LNCaP clone FGC (cell line): ENCODE data around the gene ZNF322.
A peak's percentile ranks its signal among the peaks of the same experiment; 100 is the strongest.
"Not testable (repeated sequence)": the region's sequence is repeated elsewhere in the genome, so short reads cannot be mapped to it uniquely, and the experiment has no call there.

ENCODE experiments used
- DNase-seq: peaks from one replicate; pipeline ENCODE4 v3.0.0-alpha.2; 2011; ENCODE audit warnings: low read depth
- H3K4me3 ChIP-seq: 2 replicates; pipeline ENCODE4 v1.5.1; 2011; ENCODE audit warnings: mild to moderate bottlenecking, low read depth, low read length, control low read depth
- TF ChIP-seq, protein P1 (sequence below): IDR thresholded peaks from 2 replicates; pipeline ENCODE4 v1.5.1; 2012; ENCODE audit warnings: mild to moderate bottlenecking; ENCODE audit not compliant: control insufficient read depth, insufficient read depth; ENCODE audit errors: extremely low read depth

ZNF322 gene, protein sequence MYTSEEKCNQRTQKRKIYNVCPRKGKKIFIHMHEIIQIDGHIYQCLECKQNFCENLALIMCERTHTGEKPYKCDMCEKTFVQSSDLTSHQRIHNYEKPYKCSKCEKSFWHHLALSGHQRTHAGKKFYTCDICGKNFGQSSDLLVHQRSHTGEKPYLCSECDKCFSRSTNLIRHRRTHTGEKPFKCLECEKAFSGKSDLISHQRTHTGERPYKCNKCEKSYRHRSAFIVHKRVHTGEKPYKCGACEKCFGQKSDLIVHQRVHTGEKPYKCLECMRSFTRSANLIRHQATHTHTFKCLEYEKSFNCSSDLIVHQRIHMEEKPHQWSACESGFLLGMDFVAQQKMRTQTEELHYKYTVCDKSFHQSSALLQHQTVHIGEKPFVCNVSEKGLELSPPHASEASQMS

DNA sequence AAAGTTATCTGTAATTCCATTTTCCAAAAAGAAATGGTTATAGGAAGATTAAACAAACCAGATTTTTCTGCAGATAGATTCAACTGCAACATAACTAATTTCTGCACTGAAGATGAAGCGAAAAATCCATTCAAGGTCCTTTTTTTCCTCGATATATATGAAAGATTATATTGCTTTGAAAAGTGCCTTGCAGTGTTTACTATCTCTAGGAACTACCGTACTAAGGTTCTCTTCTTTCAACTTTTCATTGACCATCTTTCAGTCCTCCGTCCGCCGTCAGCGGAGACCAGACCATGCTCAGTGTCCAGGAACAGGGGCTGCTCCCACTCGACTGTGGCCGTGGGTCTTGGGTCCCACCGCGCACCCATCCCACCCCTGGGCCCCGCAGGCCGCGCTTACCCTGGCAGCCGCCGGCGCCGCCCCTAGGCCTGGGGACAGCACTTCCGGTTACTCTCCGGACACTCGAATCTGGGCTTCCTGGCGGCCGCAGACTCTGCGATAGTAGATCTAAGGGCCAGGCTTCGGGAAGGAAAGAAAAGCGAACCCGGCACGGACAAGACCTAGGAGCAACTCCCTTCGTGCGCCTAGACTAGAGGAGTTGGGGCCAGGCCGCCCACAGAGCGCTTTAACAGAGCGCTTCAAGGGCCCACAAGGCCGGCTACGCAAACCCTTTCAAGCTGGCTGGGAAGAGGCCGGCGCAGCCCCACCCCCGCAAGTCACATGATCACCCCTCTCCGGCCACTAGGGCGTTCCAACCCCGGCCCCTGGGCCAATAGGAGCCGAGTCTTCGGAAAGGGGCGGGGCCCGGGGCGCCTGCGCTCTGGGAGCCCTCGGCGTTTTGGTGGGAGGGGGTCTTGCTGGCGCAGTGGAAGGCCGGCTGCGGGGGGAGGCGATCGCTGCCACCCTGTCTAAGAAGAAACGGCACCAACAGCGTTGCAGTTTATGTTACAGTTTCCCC lies at the start of gene ZNF322:
TSS of gene ZNF322 (minus strand) at position 705 of the 958 bp plus-strand sequence. CDS start 21,193 bp downstream, outside the sequence.
- peak; percentile 69 for DNase-seq
- H3K4me3 ChIP-seq, result peak within 1 kb of the TSS; percentile 88
- TF ChIP-seq, protein P1, sequence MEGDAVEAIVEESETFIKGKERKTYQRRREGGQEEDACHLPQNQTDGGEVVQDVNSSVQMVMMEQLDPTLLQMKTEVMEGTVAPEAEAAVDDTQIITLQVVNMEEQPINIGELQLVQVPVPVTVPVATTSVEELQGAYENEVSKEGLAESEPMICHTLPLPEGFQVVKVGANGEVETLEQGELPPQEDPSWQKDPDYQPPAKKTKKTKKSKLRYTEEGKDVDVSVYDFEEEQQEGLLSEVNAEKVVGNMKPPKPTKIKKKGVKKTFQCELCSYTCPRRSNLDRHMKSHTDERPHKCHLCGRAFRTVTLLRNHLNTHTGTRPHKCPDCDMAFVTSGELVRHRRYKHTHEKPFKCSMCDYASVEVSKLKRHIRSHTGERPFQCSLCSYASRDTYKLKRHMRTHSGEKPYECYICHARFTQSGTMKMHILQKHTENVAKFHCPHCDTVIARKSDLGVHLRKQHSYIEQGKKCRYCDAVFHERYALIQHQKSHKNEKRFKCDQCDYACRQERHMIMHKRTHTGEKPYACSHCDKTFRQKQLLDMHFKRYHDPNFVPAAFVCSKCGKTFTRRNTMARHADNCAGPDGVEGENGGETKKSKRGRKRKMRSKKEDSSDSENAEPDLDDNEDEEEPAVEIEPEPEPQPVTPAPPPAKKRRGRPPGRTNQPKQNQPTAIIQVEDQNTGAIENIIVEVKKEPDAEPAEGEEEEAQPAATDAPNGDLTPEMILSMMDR, result no peak

DNA sequence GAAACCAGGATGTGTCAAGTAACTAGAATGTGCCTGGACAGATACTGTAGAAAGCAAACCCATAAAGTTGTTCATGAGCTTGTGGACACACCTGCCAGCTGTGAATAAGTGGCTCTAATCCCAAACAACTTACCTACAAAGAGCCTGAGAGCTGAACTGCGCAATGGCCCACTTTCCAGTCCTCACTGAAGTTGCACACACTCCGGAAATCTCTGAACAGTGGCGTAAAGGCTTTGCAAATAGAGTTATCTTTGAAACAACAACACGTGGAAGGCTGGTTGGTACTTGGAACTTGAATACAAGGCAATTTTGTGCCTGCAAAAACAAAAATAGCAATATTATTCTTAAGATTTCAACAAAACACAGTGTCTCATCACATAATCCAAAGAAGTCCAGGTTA lies 46.2 kb upstream of the ZNF322 start:
- DNase-seq, H3K4me3 ChIP-seq: not testable (repeated sequence)

DNA sequence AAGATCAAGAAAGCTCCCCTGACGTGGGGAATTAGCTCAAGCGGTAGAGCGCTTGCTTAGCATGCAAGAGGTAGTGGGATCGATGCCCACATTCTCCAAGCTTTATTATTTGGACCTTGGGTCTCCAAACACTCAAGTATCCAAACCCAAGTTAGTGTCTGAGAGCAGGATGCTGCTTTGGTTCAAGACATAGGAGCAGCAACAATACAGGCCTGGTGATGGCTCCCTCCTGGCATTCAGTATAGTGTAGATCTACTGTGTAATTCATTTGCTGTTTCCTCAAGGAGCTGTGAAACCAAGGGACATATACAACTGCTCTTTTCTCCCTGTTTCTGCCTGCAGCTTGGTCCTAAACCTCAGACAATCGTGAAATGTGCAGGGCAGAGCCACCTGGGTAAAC lies 45.8 kb upstream of the ZNF322 start:
- H3K4me3 ChIP-seq, DNase-seq: not testable (repeated sequence)

DNA sequence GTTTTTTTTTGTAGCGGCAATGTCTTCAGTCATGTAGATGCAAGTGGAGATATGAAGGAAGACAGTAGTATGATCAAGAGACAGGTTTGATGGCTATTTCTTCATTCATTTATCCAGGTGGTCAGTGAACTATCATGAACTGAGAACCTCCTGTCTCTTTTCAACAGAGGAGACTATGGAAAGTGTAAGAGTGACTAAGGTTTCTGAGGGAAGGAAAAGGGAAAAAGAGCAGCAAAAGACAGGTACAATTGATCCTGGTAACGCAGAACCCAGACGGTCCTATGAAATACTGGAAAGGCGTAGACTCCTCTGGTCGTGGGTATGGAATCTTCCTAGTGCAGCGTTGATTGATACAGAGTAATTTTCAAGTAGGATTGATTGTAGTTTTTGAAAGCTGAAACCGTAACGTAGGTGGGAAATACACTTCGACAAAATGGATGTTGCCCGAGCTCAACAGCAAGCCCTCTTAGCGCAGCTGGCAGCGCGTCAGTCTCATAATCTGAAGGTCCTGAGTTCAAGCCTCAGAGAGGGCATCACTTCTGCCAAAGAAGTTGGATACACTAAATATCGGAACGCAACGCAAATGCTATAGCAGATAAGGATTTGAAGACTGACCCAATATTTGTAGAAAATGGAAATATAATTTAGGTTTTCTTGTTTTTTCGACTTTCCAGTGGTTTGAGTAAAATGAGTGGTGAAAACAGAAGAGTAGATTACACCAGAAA lies 41.6 kb upstream of the ZNF322 start:
- not testable (repeated sequence) for H3K4me3 ChIP-seq, DNase-seq

DNA sequence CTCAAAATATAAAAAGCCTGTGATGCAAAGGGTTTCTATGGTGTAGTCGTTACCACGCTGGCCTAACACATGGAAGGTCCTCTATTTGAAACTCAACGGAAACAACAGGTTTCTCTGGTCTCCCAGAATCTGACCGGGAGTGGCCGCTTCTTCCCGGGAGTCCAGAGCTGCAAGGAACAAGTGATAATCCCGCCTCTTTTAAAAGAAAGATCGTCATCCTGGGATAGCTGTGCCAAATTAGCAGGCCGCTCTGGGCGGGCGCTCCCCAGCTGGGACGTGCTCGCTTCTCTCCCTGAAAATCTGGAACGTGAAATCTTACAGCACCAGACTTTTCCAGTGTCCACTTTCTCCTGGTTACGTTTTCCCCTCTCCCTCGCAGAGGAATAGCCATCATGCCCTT lies 38.0 kb upstream of the ZNF322 start:
- DNase-seq, H3K4me3 ChIP-seq: not testable (repeated sequence)

DNA sequence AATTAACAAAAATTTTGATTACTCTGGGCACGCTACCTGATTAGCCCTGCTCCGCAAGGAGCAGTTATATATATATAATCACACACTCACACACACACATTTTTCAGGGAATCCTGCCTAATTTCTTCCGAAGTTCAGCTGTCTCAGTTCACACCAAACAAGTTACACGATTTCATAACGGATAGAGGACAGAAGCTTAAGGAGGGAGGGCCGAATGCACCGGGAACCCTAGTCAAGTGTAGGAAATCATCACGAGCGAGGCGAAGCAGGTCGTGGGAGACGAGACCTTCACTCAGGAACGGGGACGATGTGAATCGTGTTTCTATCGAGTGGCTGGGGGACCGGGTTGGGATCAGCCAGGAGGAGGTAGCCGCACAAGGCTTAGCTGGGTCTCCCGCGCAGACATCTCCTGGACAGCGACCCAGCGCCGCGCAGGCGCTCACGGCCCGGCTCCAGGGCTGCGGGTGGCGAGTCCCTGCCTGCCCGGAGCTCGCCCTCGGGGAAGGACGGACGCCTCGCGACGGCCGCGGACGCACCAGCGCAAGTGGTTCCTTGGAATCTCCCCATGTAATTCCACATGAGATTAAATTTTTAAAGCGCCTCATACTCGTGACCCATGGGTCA lies 29.9 kb upstream of the ZNF322 start:
- not testable (repeated sequence) for DNase-seq, H3K4me3 ChIP-seq

DNA sequence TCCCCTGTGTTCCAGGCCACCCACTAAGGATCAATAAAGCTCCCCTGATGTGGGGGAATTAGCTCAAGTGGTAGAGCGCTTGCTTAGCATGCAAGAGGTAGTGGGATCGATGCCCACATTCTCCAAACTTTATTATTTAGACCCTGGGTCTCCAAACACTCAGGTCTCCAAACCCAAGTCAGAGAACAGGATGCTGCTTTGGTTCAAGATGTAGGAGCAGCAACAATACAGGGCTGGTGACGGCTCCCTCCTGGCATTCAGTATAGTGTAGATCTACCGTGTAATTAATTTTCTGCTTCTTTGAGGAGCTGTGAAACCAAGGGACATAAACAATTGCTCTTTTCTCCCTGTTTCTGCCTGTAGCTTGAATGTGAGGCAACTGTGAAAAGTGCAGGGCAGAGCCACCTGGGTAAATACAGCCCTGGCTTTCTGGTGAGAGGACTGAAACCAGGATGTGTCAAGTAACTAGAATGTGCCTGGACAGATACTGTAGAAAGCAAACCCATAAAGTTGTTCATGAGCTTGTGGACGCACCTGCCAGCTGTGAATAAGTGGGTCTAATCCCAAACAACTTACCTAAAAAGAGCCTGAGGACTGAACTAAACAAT lies 23.0 kb upstream of the ZNF322 start:
- not testable (repeated sequence) for DNase-seq

DNA sequence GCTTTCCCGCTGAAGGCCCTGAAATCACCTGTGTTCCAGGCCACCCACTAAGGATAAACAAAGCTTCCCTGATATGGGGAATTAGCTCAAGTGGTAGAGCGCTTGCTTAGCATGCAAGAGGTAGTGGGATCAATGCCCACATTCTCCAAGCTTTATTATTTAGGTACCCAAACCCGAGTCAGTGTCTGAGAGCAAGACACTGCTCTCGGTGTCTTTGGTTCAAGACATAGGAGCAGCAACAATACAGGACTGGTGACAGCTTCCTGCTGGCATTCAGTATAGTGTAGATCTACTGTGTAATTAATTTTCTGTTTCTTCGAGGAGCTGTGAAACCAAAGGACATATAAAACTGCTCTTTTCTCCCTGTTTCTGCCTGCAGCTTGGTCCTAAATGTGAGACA lies 13.7 kb upstream of the ZNF322 start:
- not testable (repeated sequence) for DNase-seq, H3K4me3 ChIP-seq

More for the DNA sequence above, 23.0 kb upstream of the ZNF322 start:
- not testable (repeated sequence) for H3K4me3 ChIP-seq

DNA sequence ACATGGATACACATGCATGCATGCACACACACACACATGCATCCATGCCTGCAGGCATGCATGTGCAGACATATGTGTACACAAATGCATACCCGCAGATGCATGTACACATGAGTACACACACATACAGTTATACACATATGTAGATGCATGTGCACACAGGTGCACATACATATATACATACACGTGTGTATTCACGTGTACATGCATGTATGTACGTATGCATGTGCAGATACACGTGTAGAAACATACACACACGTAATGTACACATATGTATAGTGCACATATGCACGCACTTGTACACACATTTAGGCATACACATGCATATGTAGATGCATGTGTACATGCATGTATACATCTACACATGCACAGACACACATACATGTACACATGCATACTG lies 11.0 kb upstream of the ZNF322 start:
- DNase-seq, H3K4me3 ChIP-seq: not testable (repeated sequence)

DNA sequence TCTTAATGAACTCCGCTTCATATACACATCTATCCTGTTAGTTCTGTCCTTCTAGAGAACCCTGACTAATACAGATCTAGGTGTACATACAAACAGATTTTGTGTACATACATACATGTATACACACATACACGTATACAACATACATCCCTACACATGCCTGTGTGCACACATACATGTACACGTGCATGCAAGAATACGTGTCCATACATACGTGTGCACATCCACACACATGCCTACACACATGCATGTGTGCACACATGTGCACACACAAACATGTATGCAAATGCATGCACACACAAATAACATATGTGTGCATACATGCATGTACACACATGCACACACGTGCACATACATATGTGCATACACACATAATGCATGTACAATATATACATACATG lies 10.5 kb upstream of the ZNF322 start:
- H3K4me3 ChIP-seq, DNase-seq: not testable (repeated sequence)

DNA sequence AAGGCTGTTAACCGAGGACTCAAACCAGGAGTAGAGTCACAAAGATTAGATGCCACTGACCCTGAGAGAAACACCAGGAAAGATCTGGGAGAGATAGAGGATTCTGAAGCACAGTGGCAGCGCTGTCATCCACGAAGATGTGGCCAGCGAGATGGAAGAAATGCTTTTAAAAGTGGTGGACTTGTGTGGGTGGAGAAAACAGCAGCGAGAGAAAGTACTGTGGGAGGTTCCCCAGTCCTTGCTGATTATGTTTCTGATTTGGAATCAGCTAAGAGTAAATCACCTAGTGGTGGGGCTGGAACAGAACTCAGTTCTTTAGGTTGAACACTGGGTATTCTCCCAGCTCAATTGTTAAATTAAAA lies 435 bp upstream of the ZNF322 start:
- DNase-seq, result no peak
- peak overlapping the region; percentile 88 for H3K4me3 ChIP-seq
- TF ChIP-seq, protein P1, result no peak
